Activated CD8-positive, alpha-beta memory T cell treated with anti-CD3 and anti-CD28 coated beads for 24 hours (primary cell): Measurements from ENCODE around the gene CCDC107.
"Not testable (repeated sequence)": the region's sequence is repeated elsewhere in the genome, so short reads cannot be mapped to it uniquely, and the experiment has no call there.

Experiments used
- DNase-seq: peaks from one replicate; pipeline ENCODE4 v3.0.0-alpha.2; 2020

CCDC107 gene

GRCh38 chr9:35658137-35658967 lies at the start of gene CCDC107:
TSS of gene CCDC107 (plus strand) at chr9:35658292. CDS start at chr9:35658380, 88 bp downstream.
- peak; percentile 94 for DNase-seq

GRCh38 chr9:35609001-35609819 lies 48.9 kb upstream of the CCDC107 start:
- no peak for DNase-seq

- DNase-seq = no peak
Measured at GRCh38 chr9:35609820-35610163, 48.3 kb upstream of the CCDC107 start.

GRCh38 chr9:35611230-35611797 lies 46.8 kb upstream of the CCDC107 start:
- peak; percentile 74 for DNase-seq

- not testable (repeated sequence) for DNase-seq
Measured at GRCh38 chr9:35612066-35612465, 46.0 kb upstream of the CCDC107 start.

- no peak for DNase-seq
Measured at GRCh38 chr9:35612843-35613242, 45.2 kb upstream of the CCDC107 start.

GRCh38 chr9:35615981-35616680 lies 42.0 kb upstream of the CCDC107 start:
- no peak for DNase-seq

- peak; percentile 88 for DNase-seq
Measured at GRCh38 chr9:35616681-35617459, 41.2 kb upstream of the CCDC107 start.

GRCh38 chr9:35617548-35617947 lies 40.5 kb upstream of the CCDC107 start:
- DNase-seq = no peak

GRCh38 chr9:35618325-35618727 lies 39.8 kb upstream of the CCDC107 start, which contains the start of gene CD72:
TSS of gene CD72 (minus strand) at chr9:35618413. CDS start at chr9:35618303, 110 bp downstream.
- DNase-seq = no peak

GRCh38 chr9:35618854-35619799 lies 39.0 kb upstream of the CCDC107 start:
- peak; percentile 81 for DNase-seq

GRCh38 chr9:35619800-35620158 lies 38.3 kb upstream of the CCDC107 start:
- DNase-seq = no peak

GRCh38 chr9:35627575-35627974 lies 30.5 kb upstream of the CCDC107 start:
- DNase-seq = no peak

- no peak for DNase-seq
Measured at GRCh38 chr9:35628389-35628991, 29.6 kb upstream of the CCDC107 start.

- no peak for DNase-seq
Measured at GRCh38 chr9:35629597-35629996, 28.5 kb upstream of the CCDC107 start.

- no peak for DNase-seq
Measured at GRCh38 chr9:35635730-35636129, 22.4 kb upstream of the CCDC107 start.

GRCh38 chr9:35636135-35636876 lies 21.8 kb upstream of the CCDC107 start:
- no peak for DNase-seq

- DNase-seq = not testable (repeated sequence)
Measured at GRCh38 chr9:35636877-35637246, 21.2 kb upstream of the CCDC107 start.

- DNase-seq = not testable (repeated sequence)
Measured at GRCh38 chr9:35637427-35637955, 20.6 kb upstream of the CCDC107 start.

GRCh38 chr9:35638751-35639150 lies 19.3 kb upstream of the CCDC107 start:
- not testable (repeated sequence) for DNase-seq
